ENCODE results near the gene GRB7.

- no peak for TF ChIP-seq POLR2A (IDR thresholded peaks at IDR 0.05; ENCODE audit: low read depth, low read length)
- TF ChIP-seq EZH2 (IDR thresholded peaks at IDR 0.05; ENCODE audit: borderline replicate concordance, low read depth, low read length, severe bottlenecking) = no peak
- no peak for TF ChIP-seq POLR2AphosphoS5 (IDR thresholded peaks at IDR 0.05; ENCODE audit: insufficient read depth, low read depth, low read length)
- no peak for TF ChIP-seq CTCF (IDR thresholded peaks at IDR 0.05; ENCODE audit: extremely low read depth in 1 of 2, insufficient read depth in 1 of 2, low read depth in 1 of 2, low read length in 2 of 2)
- TF ChIP-seq GATA2 (IDR thresholded peaks at IDR 0.05; ENCODE audit: insufficient read depth, insufficient read length, low read depth, low read length) = no peak
- no peak for TF ChIP-seq MYC (IDR thresholded peaks at IDR 0.05; ENCODE audit: low read depth, low read length)
These were observed 49.3 kb downstream of the GRB7 start for GRCh38 chr17:39787041-39787440.

All from endothelial cell of umbilical vein (primary cell).